Measurements from ENCODE around the gene MYPN.

- TF ChIP-seq POLR2A (IDR thresholded peaks at IDR 0.05) (no peak), CTCF (IDR thresholded peaks at IDR 0.05) (no peak)
Measured at GRCh38 chr10:68247931-68248330, 138.6 kb downstream of the MYPN start.
